Testis (tissue), 3 donors: ENCODE measurements around the gene PSAP. TPM values are rescaled to one million over a fixed set of nuclear protein-coding genes. Genes with fewer than 3 reads are reported as not detected.

ENCODE experiments used
- DNase-seq: peaks from one replicate; pipeline ENCODE4 v3.0.0-alpha.2; 2019
- H3K27ac ChIP-seq, 2 donors: fragments of 200-600 bp; sonication (generic); one replicate each; pipeline ENCODE4 v1.5.1; 2019
- H3K27me3 ChIP-seq: fragments of 200-600 bp; sonication (generic); one replicate; pipeline ENCODE4 v1.5.1; 2019
- H3K36me3 ChIP-seq: fragments of 200-600 bp; sonication (generic); one replicate; pipeline ENCODE4 v1.5.1; 2017; ENCODE audit warnings: low read depth; ENCODE audit errors: missing control alignments
- H3K4me1 ChIP-seq: fragments of 200-600 bp; sonication (generic); one replicate; pipeline ENCODE4 v1.5.1; 2019
- H3K4me3 ChIP-seq, 2 donors: fragments of 200-600 bp; sonication (generic); one replicate each; pipeline ENCODE4 v1.5.1; 2017 to 2019
- H3K9me3 ChIP-seq: fragments of 200-600 bp; sonication (generic); one replicate; pipeline ENCODE4 v1.5.1; 2017
- POLR2A ChIP-seq: fragments of 450-650 bp; IDR thresholded peaks from one replicate; pipeline ENCODE4 v1.6.1; 2017; ENCODE audit warnings: antibody characterized with exemption, mild to moderate bottlenecking, moderate library complexity
- WGBS, 2 donors: methylation state at CpG; one replicate each; pipeline ENCODE4 v1.1.5; 2018; 5-methylcytosine and 5-hydroxymethylcytosine counted together
- intact Hi-C: fragments of 100-400 bp; cut with DNase I; formaldehyde crosslinking; loops from one replicate; pipeline ENCODE4 v1.15.1; 2023; ENCODE audit warnings: low total_unique reads
- polyA plus RNA-seq: library from polyadenylated mRNA; stranded (reverse); fragments of 350-450 nt; fragmentation: Illumina TruSeq; extraction: RNeasy Lipid Tissue Mini Kit (QIAGEN cat#74804); gene quantifications from one replicate; pipeline ENCODE4 v1.2.3, GENCODE V29; 2014; ENCODE audit warnings: low read depth, low replicate concordance; ENCODE audit not compliant: insufficient read depth
- total RNA-seq, 2 donors: library from RNA; depleted of rRNA; stranded (reverse); fragments of >200 nt; gene quantifications; one replicate each; pipeline ENCODE4 v1.2.3, GENCODE V29; 2016
- TF ChIP-seq, protein P1 (sequence below), 3 experiments: fragments of 450-650 bp in 2 of 3; fragments of 200-600 bp in 1 of 3; sonication (generic) in 1 of 3; IDR thresholded peaks; one replicate each; pipeline ENCODE4 v1.5.1; 2016 to 2019; ENCODE audit warnings: antibody characterized with exemption in 3 of 3, mild to moderate bottlenecking in 2 of 3, moderate library complexity in 1 of 3

Gene PSAP
- total and polyA plus RNA-seq, 3 donors from 2014 or later = 1,011 to 1,399 (median 1,346) TPM

DNA sequence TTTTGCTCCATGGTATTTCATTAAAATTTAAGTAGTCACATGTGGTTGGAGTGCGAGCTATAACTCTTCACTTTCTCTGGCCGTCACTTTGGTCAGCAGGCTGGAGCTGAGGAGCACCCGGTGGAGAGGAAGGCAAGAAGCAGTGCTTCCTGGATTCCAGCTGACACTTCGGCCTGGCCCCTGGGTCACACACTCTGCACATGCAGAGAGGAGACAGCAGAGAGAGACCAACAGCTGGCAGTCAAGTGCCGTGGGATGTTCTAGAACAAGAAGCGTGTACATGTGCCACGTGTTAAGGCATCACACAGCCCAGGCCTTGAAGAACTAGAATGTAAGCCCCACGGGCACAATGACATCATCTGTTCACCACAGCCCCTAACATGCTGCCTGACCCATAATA lies 30.1 kb downstream of the PSAP start:
- WGBS, 2 donors = 76 to 90% methylated on average over 8 of the region's 8 CpGs
- intact Hi-C loops = no loop called here
- DNase-seq = no peak
- no peak overlapping the region for H3K27ac ChIP-seq
- peaks cover 13% of the 10 kb centered on the region for H3K4me1 ChIP-seq
- TF ChIP-seq, protein P1, sequence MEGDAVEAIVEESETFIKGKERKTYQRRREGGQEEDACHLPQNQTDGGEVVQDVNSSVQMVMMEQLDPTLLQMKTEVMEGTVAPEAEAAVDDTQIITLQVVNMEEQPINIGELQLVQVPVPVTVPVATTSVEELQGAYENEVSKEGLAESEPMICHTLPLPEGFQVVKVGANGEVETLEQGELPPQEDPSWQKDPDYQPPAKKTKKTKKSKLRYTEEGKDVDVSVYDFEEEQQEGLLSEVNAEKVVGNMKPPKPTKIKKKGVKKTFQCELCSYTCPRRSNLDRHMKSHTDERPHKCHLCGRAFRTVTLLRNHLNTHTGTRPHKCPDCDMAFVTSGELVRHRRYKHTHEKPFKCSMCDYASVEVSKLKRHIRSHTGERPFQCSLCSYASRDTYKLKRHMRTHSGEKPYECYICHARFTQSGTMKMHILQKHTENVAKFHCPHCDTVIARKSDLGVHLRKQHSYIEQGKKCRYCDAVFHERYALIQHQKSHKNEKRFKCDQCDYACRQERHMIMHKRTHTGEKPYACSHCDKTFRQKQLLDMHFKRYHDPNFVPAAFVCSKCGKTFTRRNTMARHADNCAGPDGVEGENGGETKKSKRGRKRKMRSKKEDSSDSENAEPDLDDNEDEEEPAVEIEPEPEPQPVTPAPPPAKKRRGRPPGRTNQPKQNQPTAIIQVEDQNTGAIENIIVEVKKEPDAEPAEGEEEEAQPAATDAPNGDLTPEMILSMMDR (IDR thresholded peaks at IDR 0.05) = no peak
- TF ChIP-seq POLR2A = no peak
- H3K4me3 ChIP-seq = no peak overlapping the region
- no peaks in the 10 kb centered on the region for H3K27me3 ChIP-seq
- no peaks in the 10 kb centered on the region for H3K36me3 ChIP-seq
- no peaks in the 10 kb centered on the region for H3K9me3 ChIP-seq

DNA sequence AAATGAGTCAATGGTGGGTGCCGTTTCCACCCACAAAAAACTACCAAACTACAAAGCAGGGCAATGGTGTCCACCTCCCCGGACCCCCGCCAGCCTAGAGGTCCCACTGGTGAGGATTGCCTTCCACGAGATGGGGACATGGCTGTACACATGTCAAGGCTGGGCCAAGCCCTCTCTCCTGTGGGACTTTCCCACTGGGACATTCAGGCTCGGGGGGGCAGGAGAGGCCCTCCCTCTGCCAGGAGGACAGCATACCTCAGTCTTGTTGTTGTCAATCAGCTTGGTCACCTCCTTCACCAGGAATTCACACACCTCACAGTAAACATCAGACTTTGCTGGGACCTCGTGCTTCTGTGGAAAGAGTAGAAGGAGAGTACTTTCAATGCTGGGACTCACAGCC lies 31.1 kb downstream of the PSAP start:
- intact Hi-C loops = loop anchor here (10.0 kb wide), 1 partner anchor 425 kb away; the partner anchor contains the start of gene CDH23
- Histone ChIP-seq H3K36me3 (no peaks in the 10 kb centered on the region), H3K27me3 (no peaks in the 10 kb centered on the region), H3K27ac (no peak overlapping the region), H3K9me3 (no peaks in the 10 kb centered on the region), H3K4me3 (no peak overlapping the region), H3K4me1 (peaks cover 13% of the 10 kb centered on the region)
- TF ChIP-seq, protein P1 (IDR thresholded peaks at IDR 0.05) = no peak
- TF ChIP-seq POLR2A = no peak
- WGBS, 2 donors = 88 to 94% methylated on average over 5 to 6 of the region's 6 CpGs
- DNase-seq = no peak

DNA sequence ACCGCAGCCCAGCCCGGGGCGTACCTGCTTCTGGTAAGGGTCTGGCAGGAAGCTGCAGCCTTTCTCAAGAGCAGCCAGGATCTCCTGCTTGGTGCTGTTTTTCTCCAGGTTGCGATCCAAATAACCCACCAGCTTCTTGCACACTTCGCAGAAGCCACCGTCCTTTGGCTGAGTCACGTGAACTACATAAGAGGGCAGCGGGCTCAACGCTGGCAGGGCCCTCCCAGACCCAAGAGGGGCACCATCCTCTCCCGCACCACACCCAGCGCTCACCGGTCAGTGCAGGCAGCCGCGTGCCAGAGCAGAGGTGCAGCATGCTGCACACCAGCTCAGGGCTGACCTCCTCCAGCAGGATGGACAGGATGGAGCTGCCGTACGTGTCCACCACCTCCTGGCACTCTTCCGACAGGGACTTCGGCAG lies 31.6 kb downstream of the PSAP start:
- TF ChIP-seq, protein P1 (IDR thresholded peaks at IDR 0.05) = no peak
- no peak for TF ChIP-seq POLR2A
- H3K27ac ChIP-seq = no peak overlapping the region
- H3K9me3 ChIP-seq = no peaks in the 10 kb centered on the region
- peaks cover 13% of the 10 kb centered on the region for H3K4me1 ChIP-seq
- no peak overlapping the region for H3K4me3 ChIP-seq
- H3K27me3 ChIP-seq = no peaks in the 10 kb centered on the region
- intact Hi-C loops = loop anchor here (10.0 kb wide), 1 partner anchor 425 kb away; the partner anchor contains the start of gene CDH23
- no peak for DNase-seq
- WGBS, 2 donors = 87 to 92% methylated on average over 9 to 18 of the region's 18 CpGs
- no peaks in the 10 kb centered on the region for H3K36me3 ChIP-seq

DNA sequence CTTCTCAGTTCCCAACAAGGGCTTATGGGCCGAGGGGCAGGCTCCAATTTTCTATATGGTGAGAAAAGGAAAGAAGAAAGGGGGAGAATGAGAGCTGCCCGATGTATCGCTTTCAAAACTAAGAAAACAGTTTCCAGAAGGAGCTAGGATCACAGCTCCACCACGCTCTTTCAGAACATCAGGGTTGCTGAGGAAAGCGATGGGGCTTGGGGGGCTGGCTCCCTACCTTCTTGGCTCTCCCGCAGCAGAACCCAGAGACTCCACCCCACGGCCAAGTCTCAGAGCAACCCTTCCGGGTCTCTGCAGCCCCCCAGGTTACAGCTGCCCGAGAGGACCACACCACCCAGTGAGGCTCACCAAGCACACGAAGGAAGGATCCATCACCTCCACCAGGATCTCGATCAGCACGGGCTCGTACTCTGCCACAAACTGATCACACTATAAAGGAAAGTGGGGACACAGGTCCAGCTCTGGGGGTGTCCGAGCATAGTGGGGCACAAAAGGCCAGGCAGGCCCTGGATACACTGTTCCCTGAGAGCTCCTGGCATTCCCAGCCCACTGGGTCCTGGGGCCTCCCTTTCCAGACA lies 32.3 kb downstream of the PSAP start:
- Histone ChIP-seq H3K27ac (peak overlapping the region in 1 of 2 donors; percentile 39), H3K4me1 (peaks cover 13% of the 10 kb centered on the region), H3K9me3 (no peaks in the 10 kb centered on the region), H3K4me3 (no peak overlapping the region), H3K27me3 (no peaks in the 10 kb centered on the region), H3K36me3 (no peaks in the 10 kb centered on the region)
- no peak for DNase-seq
- intact Hi-C loops = loop anchor here (10.0 kb wide), 1 partner anchor 424 kb away; the partner anchor contains the start of gene CDH23
- WGBS, 2 donors = 86 to 87% methylated on average over 13 to 14 of the region's 14 CpGs
- no peak for TF ChIP-seq POLR2A
- TF ChIP-seq, protein P1 (IDR thresholded peaks at IDR 0.05) = no peak
